Neural cell (in vitro differentiated cells): ENCODE results near the gene SLC6A3.

Source experiments
- CTCF ChIP-seq: fragments of 450-650 bp; IDR thresholded peaks from 2 replicates; pipeline ENCODE4 v1.5.1; 2014; ENCODE audit warnings: antibody characterized with exemption, mild to moderate bottlenecking, moderate library complexity; ENCODE audit not compliant: poor library complexity, severe bottlenecking
- EZH2 ChIP-seq: fragments of 200-600, 300-800 bp; shearing (Covaris generic), sonication (generic); IDR thresholded peaks from 2 replicates; pipeline ENCODE4 v1.6.1; 2014; ENCODE audit warnings: antibody characterized with exemption, low read length, borderline replicate concordance, mild to moderate bottlenecking; ENCODE audit not compliant: insufficient read depth, poor library complexity, severe bottlenecking
- RAD21 ChIP-seq: fragments of 450-650 bp; conservative IDR thresholded peaks from 2 replicates; pipeline ENCODE4 v1.6.1; 2014; ENCODE audit warnings: antibody characterized with exemption, mild to moderate bottlenecking, moderate library complexity
- REST ChIP-seq: IDR thresholded peaks from 2 replicates; pipeline ENCODE4 v1.6.1; 2012; ENCODE audit warnings: borderline replicate concordance
- SMC3 ChIP-seq: fragments of 450-650 bp; conservative IDR thresholded peaks from 2 replicates; pipeline ENCODE4 v1.6.1; 2014; ENCODE audit warnings: antibody characterized with exemption, mild to moderate bottlenecking, moderate library complexity; ENCODE audit not compliant: poor library complexity
- TAF1 ChIP-seq: IDR thresholded peaks from 2 replicates; pipeline ENCODE4 v1.6.1; 2012; ENCODE audit warnings: low read depth

- no peak for TF ChIP-seq CTCF
- no peak for TF ChIP-seq TAF1
- TF ChIP-seq RAD21: no peak
- no peak for TF ChIP-seq EZH2
- no peak for TF ChIP-seq REST
- no peak for TF ChIP-seq SMC3
These were observed 19.9 kb upstream of the SLC6A3 start for GRCh38 chr5:1465117-1465516.
